ENCODE results near the gene SNX5.

DNA sequence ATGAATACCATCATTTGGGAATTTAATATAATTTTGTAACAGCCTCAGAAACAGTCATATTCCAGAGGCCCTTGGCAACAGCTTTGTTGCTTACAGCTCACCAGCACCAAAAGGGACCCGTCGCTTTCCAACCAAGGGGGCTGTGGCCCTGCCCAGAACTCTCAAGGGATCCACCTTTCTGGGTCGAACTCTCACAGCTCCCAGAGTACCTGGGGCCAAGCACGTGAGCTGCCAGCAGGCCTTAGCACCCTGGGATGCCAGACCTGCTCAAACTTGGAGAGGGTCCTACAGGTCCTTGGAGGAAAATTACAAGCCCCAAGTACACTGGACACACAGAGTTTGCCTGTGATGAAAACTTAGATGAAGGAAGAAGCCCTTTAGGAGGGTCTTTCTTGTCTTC, 66.6 kb downstream of the SNX5 start:
- TF ChIP-seq, protein P1, sequence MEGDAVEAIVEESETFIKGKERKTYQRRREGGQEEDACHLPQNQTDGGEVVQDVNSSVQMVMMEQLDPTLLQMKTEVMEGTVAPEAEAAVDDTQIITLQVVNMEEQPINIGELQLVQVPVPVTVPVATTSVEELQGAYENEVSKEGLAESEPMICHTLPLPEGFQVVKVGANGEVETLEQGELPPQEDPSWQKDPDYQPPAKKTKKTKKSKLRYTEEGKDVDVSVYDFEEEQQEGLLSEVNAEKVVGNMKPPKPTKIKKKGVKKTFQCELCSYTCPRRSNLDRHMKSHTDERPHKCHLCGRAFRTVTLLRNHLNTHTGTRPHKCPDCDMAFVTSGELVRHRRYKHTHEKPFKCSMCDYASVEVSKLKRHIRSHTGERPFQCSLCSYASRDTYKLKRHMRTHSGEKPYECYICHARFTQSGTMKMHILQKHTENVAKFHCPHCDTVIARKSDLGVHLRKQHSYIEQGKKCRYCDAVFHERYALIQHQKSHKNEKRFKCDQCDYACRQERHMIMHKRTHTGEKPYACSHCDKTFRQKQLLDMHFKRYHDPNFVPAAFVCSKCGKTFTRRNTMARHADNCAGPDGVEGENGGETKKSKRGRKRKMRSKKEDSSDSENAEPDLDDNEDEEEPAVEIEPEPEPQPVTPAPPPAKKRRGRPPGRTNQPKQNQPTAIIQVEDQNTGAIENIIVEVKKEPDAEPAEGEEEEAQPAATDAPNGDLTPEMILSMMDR (IDR thresholded peaks at IDR 0.05; ENCODE audit: poor library complexity, severe bottlenecking): no peak
- TF ChIP-seq EP300 (conservative IDR thresholded peaks at IDR 0.05; ENCODE audit: poor library complexity, severe bottlenecking): no peak
- TF ChIP-seq TAF1 (IDR thresholded peaks at IDR 0.05; ENCODE audit: low read depth): no peak
- TF ChIP-seq POLR2AphosphoS5 (IDR thresholded peaks at IDR 0.05): no peak
- TF ChIP-seq EZH2 (IDR thresholded peaks at IDR 0.05; ENCODE audit: borderline replicate concordance, insufficient read depth, low read length, poor library complexity, severe bottlenecking): no peak

All from neural cell (in vitro differentiated cells).